WTC11 (cell line): ENCODE measurements around the gene ATP11A. TPM values are rescaled to one million over a fixed set of nuclear protein-coding genes. Genes with fewer than 3 reads are reported as not detected.
"Not testable (repeated sequence)": the region's sequence is repeated elsewhere in the genome, so short reads cannot be mapped to it uniquely, and the experiment has no call there.

ENCODE experiments used
- ATAC-seq: fragments of 200-7000 bp; cut with Tn5 transposase; 2 replicates; pipeline ENCODE4 v1.10.0; 2021; ENCODE audit warnings: mild to moderate bottlenecking, moderate library complexity
- CTCF ChIA-PET: fragments of 300-600 bp; sonication (Branson Sonifier 250); formaldehyde crosslinking; loops from one replicate; lab custom pipeline; 2021; ENCODE audit warnings: antibody characterized with exemption; lab: Charles Lee
- POLR2A ChIA-PET: fragments of 350-600 bp; sonication (Branson Sonifier 250); formaldehyde crosslinking; loops from one replicate; lab custom pipeline; 2021; ENCODE audit warnings: antibody characterized with exemption; lab: Charles Lee
- DNase-seq: peaks from one replicate; pipeline ENCODE4 v3.0.0; 2021; ENCODE audit warnings: low spot score
- H3K27ac Mint-ChIP-seq: 2 replicates; pipeline ENCODE4 v1.8.0; 2021; ENCODE audit warnings: mixed read lengths
- H3K27me3 Mint-ChIP-seq: 2 replicates; pipeline ENCODE4 v1.8.0; 2021; ENCODE audit warnings: low read depth, mild to moderate bottlenecking, moderate library complexity, mixed read lengths
- H3K36me3 Mint-ChIP-seq: 2 replicates; pipeline ENCODE4 v1.8.0; 2021; ENCODE audit warnings: mixed read lengths
- H3K4me1 Mint-ChIP-seq: 2 replicates; pipeline ENCODE4 v1.8.0; 2022; ENCODE audit warnings: mixed read lengths
- H3K4me3 Mint-ChIP-seq: 2 replicates; pipeline ENCODE4 v1.8.0; 2021; ENCODE audit warnings: mild to moderate bottlenecking, moderate library complexity, mixed read lengths
- H3K9me3 Mint-ChIP-seq: 2 replicates; pipeline ENCODE4 v1.8.0; 2021; ENCODE audit warnings: mixed read lengths
- CBFB ChIP-seq: sonication (generic); formaldehyde crosslinking; IDR thresholded peaks from 2 replicates; pipeline ENCODE4 v1.8.1; 2022; ENCODE audit warnings: mild to moderate bottlenecking, low read depth, missing genetic modification reagents
- FOXJ3 ChIP-seq: sonication (generic); formaldehyde crosslinking; IDR thresholded peaks from 2 replicates; pipeline ENCODE4 v1.9.0; 2021; ENCODE audit warnings: missing genetic modification reagents, mild to moderate bottlenecking, borderline replicate concordance
- GRHL2 ChIP-seq: fragments of 250-450 bp; sonication (Bioruptor Pico); IDR thresholded peaks from 2 replicates; pipeline ENCODE4 v1.8.0; 2022; ENCODE audit warnings: mild to moderate bottlenecking, moderate library complexity; ENCODE audit not compliant: insufficient replicate concordance, severe bottlenecking
- JUN ChIP-seq: sonication (generic); formaldehyde crosslinking; IDR thresholded peaks from 2 replicates; pipeline ENCODE4 v1.8.0; 2023; ENCODE audit warnings: mild to moderate bottlenecking, missing genetic modification reagents
- KAT7 ChIP-seq: sonication (generic); formaldehyde crosslinking; IDR thresholded peaks from 2 replicates; pipeline ENCODE4 v1.8.1; 2023; ENCODE audit warnings: missing genetic modification reagents, mild to moderate bottlenecking, borderline replicate concordance
- NR2C2 ChIP-seq: sonication (generic); formaldehyde crosslinking; IDR thresholded peaks from 2 replicates; pipeline ENCODE4 v1.8.0; 2022; ENCODE audit warnings: mild to moderate bottlenecking, missing genetic modification reagents
- SOX15 ChIP-seq: fragments of 250-450 bp; sonication (Bioruptor Pico); IDR thresholded peaks from 2 replicates; pipeline ENCODE4 v1.9.0; 2021; ENCODE audit warnings: mild to moderate bottlenecking
- SP1 ChIP-seq: sonication (generic); formaldehyde crosslinking; conservative IDR thresholded peaks from 2 replicates; pipeline ENCODE4 v1.8.1; 2022; ENCODE audit warnings: missing genetic modification reagents
- ZNF396 ChIP-seq: fragments of 250-450 bp; sonication (Bioruptor Pico); IDR thresholded peaks from 2 replicates; pipeline ENCODE4 v1.8.0; 2021; ENCODE audit warnings: mild to moderate bottlenecking, moderate library complexity, borderline replicate concordance
- total RNA-seq: library from RNA; stranded (reverse); gene quantifications from 3 replicates; pipeline ENCODE4 v1.2.3, GENCODE V29; 2021
- TF ChIP-seq, protein P1 (sequence below): sonication (generic); formaldehyde crosslinking; IDR thresholded peaks from 2 replicates; pipeline ENCODE4 v1.8.0; 2022; ENCODE audit warnings: mild to moderate bottlenecking, missing genetic modification reagents
- TF ChIP-seq, protein P2 (sequence below): fragments of 250-450 bp; sonication (Bioruptor Pico); conservative IDR thresholded peaks from 2 replicates; pipeline ENCODE4 v1.9.0; 2021; ENCODE audit warnings: mild to moderate bottlenecking
- TF ChIP-seq, protein P3 (sequence below): sonication (generic); formaldehyde crosslinking; conservative IDR thresholded peaks from 2 replicates; pipeline ENCODE4 v1.8.1; 2023; ENCODE audit warnings: mild to moderate bottlenecking, low read depth, missing genetic modification reagents, moderate library complexity

ATP11A gene
- total RNA-seq, 1 experiment from 2014 or later: 100 TPM

DNA sequence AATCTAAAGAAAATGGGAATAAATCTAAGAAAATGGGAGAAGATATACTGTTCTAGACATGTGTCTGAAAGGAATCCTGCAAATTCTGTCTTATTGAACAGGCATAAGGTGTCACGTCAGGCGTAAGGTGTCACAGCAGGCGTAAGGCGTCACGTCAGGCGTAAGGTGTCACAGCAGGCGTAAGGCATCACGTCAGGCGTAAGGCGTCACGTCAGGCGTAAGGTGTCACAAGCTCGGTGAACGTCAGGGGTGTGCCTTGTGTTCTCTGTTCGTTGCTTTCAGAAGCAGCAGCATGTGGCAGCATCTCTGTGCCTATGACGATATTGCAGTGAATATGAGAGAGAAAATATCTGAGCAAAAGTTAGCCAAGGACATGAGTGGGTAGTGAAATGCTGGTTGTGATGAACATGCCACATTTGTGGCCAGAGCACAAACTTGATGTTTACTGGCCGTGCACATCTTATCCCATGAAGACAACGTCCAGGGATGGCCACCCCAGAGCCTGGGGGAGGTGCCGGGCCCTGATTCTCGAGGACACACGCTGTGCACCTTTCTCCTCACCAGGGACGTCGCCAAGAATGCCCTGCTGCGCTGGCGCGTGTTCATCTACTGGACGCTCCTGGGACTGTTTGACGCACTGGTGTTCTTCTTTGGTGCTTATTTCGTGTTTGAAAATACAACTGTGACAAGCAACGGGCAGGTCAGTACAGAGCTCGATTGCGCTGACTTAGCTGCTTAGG is 172.2 kb downstream of the ATP11A start:
- TF ChIP-seq FOXJ3 (no peak), GRHL2 (CRISPR knock-in tag) (no peak), NR2C2 (CRISPR knock-in tag) (no peak), JUN (CRISPR knock-in tag) (no peak), SP1 (CRISPR knock-in tag) (no peak), CBFB (CRISPR knock-in tag) (no peak), ZNF396 (CRISPR knock-in tag) (no peak), SOX15 (CRISPR knock-in tag) (no peak), KAT7 (no peak)
- TF ChIP-seq, protein P1, sequence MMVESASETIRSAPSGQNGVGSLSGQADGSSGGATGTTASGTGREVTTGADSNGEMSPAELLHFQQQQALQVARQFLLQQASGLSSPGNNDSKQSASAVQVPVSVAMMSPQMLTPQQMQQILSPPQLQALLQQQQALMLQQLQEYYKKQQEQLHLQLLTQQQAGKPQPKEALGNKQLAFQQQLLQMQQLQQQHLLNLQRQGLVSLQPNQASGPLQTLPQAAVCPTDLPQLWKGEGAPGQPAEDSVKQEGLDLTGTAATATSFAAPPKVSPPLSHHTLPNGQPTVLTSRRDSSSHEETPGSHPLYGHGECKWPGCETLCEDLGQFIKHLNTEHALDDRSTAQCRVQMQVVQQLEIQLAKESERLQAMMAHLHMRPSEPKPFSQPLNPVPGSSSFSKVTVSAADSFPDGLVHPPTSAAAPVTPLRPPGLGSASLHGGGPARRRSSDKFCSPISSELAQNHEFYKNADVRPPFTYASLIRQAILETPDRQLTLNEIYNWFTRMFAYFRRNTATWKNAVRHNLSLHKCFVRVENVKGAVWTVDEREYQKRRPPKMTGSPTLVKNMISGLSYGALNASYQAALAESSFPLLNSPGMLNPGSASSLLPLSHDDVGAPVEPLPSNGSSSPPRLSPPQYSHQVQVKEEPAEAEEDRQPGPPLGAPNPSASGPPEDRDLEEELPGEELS: no peak
- TF ChIP-seq, protein P2, sequence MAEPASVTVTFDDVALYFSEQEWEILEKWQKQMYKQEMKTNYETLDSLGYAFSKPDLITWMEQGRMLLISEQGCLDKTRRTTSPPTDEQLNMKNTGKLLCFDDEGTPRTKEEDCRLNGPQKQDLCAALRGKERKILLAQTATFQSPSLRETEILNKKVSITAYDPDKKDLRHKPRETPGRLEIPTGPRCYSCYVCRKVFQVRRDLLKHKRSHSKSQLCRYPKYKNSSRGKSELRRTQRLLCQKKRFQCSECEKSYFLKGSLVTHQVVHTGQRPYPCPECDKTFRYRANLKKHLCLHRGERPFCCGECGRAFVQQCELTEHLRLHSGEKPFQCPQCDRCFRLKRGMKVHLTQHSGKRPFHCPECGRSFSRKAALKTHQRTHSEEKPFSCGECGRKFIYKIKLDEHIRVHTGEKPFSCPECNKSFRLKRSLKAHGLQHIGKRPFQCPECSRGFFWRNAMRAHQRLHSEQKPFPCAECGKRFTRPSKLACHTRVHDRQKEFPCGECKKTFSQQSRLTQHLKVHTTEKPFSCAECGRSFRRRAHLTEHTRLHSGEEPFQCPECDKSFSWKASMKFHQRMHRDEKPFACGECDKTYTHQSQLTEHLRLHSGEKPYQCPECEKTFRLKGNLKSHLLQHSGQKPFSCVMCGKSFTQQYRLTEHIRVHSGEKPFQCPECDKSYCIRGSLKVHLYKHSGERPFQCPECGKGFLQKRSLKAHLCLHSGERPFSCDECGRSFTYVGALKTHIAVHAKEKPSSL (CRISPR knock-in tag): no peak
- TF ChIP-seq, protein P3, sequence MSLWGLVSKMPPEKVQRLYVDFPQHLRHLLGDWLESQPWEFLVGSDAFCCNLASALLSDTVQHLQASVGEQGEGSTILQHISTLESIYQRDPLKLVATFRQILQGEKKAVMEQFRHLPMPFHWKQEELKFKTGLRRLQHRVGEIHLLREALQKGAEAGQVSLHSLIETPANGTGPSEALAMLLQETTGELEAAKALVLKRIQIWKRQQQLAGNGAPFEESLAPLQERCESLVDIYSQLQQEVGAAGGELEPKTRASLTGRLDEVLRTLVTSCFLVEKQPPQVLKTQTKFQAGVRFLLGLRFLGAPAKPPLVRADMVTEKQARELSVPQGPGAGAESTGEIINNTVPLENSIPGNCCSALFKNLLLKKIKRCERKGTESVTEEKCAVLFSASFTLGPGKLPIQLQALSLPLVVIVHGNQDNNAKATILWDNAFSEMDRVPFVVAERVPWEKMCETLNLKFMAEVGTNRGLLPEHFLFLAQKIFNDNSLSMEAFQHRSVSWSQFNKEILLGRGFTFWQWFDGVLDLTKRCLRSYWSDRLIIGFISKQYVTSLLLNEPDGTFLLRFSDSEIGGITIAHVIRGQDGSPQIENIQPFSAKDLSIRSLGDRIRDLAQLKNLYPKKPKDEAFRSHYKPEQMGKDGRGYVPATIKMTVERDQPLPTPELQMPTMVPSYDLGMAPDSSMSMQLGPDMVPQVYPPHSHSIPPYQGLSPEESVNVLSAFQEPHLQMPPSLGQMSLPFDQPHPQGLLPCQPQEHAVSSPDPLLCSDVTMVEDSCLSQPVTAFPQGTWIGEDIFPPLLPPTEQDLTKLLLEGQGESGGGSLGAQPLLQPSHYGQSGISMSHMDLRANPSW (CRISPR knock-in tag): no peak
- ATAC-seq (no peak), DNase-seq (no peak)
- POLR2A ChIA-PET: no interaction called here
- CTCF ChIA-PET: interaction anchor here (0.9 kb wide), 1 partner anchor 13 kb away, joined by 3 read pairs; no protein-coding TSS in a partner anchor
- no peak overlapping the region for H3K27ac Mint-ChIP-seq
- H3K36me3 Mint-ChIP-seq: peaks cover 57% of the 10 kb centered on the region
- H3K27me3 Mint-ChIP-seq: no peaks in the 10 kb centered on the region
- no peaks in the 10 kb centered on the region for H3K9me3 Mint-ChIP-seq
- H3K4me1 Mint-ChIP-seq: no peaks in the 10 kb centered on the region
- no peak overlapping the region for H3K4me3 Mint-ChIP-seq

- H3K27ac Mint-ChIP-seq, ATAC-seq, H3K9me3 Mint-ChIP-seq, H3K27me3 Mint-ChIP-seq, DNase-seq, H3K4me3 Mint-ChIP-seq, CTCF ChIA-PET, H3K4me1 Mint-ChIP-seq, POLR2A ChIA-PET: not testable (repeated sequence)
- H3K36me3 Mint-ChIP-seq: peaks cover 56% of the 10 kb centered on the region
Measured at GRCh38 chr13:112863356-112863755, 173.5 kb downstream of the ATP11A start.

GRCh38 chr13:112865478-112865877 is 175.6 kb downstream of the ATP11A start:
- H3K27ac Mint-ChIP-seq, H3K27me3 Mint-ChIP-seq, POLR2A ChIA-PET, H3K4me1 Mint-ChIP-seq, ATAC-seq, H3K4me3 Mint-ChIP-seq, DNase-seq, H3K9me3 Mint-ChIP-seq: not testable (repeated sequence)
- peaks cover 53% of the 10 kb centered on the region for H3K36me3 Mint-ChIP-seq
- CTCF ChIA-PET: interaction anchor here (1.6 kb wide), 1 partner anchor 9 kb away, joined by 4 read pairs; no protein-coding TSS in a partner anchor
